ENCODE measurements around the gene SP140L.
"Not testable (repeated sequence)": the region's sequence is repeated elsewhere in the genome, so short reads cannot be mapped to it uniquely, and the experiment has no call there.

The SP140L gene

GRCh38 chr2:230305416-230306275 is 21.3 kb upstream of the SP140L start:
- no peak for DNase-seq (ENCODE audit: low read depth)
- TF ChIP-seq, protein P1, sequence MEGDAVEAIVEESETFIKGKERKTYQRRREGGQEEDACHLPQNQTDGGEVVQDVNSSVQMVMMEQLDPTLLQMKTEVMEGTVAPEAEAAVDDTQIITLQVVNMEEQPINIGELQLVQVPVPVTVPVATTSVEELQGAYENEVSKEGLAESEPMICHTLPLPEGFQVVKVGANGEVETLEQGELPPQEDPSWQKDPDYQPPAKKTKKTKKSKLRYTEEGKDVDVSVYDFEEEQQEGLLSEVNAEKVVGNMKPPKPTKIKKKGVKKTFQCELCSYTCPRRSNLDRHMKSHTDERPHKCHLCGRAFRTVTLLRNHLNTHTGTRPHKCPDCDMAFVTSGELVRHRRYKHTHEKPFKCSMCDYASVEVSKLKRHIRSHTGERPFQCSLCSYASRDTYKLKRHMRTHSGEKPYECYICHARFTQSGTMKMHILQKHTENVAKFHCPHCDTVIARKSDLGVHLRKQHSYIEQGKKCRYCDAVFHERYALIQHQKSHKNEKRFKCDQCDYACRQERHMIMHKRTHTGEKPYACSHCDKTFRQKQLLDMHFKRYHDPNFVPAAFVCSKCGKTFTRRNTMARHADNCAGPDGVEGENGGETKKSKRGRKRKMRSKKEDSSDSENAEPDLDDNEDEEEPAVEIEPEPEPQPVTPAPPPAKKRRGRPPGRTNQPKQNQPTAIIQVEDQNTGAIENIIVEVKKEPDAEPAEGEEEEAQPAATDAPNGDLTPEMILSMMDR (conservative IDR thresholded peaks at IDR 0.05; ENCODE audit: low read depth, low read length), result no peak
- H3K4me3 ChIP-seq (ENCODE audit: low read length), result no peak overlapping the region

GRCh38 chr2:230306474-230306873 is 20.5 kb upstream of the SP140L start:
- DNase-seq (ENCODE audit: low read depth), result no peak
- no peak overlapping the region for H3K4me3 ChIP-seq (ENCODE audit: low read length)
- TF ChIP-seq, protein P1 (conservative IDR thresholded peaks at IDR 0.05; ENCODE audit: low read depth, low read length), result no peak

- H3K4me3 ChIP-seq (ENCODE audit: low read length), result no peak overlapping the region
- no peak for DNase-seq (ENCODE audit: low read depth)
- TF ChIP-seq, protein P1 (conservative IDR thresholded peaks at IDR 0.05; ENCODE audit: low read depth, low read length), result no peak
These were observed 19.5 kb upstream of the SP140L start for GRCh38 chr2:230307485-230307884.

DNA sequence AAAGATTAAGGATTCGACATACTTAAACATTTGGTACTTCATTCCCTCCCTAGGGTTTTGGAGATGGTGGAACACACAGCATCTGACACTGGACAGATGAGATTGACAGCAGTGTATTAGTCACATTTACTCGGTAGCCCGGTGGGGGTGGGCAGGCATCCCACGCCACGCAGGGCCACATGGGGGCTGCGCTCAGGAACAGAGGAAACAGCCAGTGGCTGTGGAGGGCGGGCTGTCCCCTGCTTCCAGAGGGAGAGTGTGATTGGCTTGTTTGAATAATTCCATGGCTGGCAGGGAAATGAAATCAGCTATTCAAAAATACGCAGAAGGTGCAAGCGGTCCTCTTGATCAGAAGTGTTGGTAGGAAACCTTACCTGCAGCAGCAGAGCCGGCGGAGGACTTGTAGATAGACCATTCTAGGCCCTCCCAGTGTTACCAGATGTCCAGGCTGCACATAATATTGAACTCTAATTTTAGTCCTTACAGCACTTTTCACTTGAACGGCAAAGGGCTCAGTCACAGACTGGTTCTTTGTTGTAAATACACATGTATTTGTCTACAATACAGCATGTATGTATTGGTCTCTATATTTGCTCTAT is 18.5 kb upstream of the SP140L start:
- TF ChIP-seq, protein P1 (conservative IDR thresholded peaks at IDR 0.05; ENCODE audit: low read depth, low read length), result no peak
- H3K4me3 ChIP-seq (ENCODE audit: low read length), result no peak overlapping the region

DNA sequence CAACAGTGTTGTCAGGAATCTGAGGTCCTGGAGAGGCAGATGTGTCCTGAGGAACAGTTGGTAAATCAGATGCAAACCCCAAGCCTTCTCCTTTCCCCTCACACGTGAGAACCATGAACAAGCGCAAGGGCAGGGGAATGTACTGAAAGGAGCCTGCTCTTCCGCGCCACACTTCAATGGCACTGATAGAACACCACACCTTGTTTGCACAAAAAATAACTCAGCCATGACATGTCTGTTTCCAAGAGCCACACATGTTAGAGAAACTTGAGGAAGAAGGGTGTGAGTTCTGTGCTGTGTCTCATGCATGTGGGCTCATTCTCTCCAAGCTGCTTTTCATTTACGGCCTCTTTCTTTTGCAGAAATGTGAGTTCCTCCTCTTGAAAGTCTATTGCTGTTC is 16.2 kb upstream of the SP140L start:
- not testable (repeated sequence) for H3K4me3 ChIP-seq (ENCODE audit: low read length); DNase-seq (ENCODE audit: low read depth)

More for the DNA sequence above, 18.5 kb upstream of the SP140L start:
- no peak for DNase-seq (ENCODE audit: low read depth)

DNA sequence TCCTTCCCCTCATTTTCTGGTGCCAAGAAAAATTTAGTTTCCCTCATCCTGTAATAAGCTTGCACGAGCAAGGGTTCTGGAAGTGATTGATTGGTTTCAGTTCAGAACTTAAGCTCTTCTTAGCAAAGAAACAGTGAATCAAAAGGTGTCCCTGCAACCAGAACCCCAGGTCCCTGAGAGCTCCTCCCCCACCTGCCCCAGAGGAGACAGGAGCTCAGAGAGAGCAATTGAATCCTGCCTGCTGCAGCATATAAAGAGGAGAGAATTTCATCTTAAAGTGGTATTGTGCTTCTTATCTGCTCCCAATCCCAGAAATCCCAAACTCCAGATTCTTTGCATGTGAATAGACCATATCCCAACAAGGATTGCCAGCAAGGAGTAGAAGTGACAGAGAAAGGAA is 15.4 kb upstream of the SP140L start:
- DNase-seq (ENCODE audit: low read depth); H3K4me3 ChIP-seq (ENCODE audit: low read length): not testable (repeated sequence)

GRCh38 chr2:230312638-230313037 is 14.4 kb upstream of the SP140L start:
- TF ChIP-seq, protein P1 (conservative IDR thresholded peaks at IDR 0.05; ENCODE audit: low read depth, low read length), result no peak
- no peak overlapping the region for H3K4me3 ChIP-seq (ENCODE audit: low read length)
- no peak for DNase-seq (ENCODE audit: low read depth)

- TF ChIP-seq, protein P1 (conservative IDR thresholded peaks at IDR 0.05; ENCODE audit: low read depth, low read length), result no peak
- H3K4me3 ChIP-seq (ENCODE audit: low read length), result no peak overlapping the region
- DNase-seq (ENCODE audit: low read depth), result no peak
These were observed 9.6 kb upstream of the SP140L start for GRCh38 chr2:230317366-230317765.
